T-helper 2 cell (primary cell): ENCODE results near the gene RELL2.

Experiments
- DNase-seq, 5 experiments: peaks; one replicate each; pipeline versions ENCODE4 v3.0.0 to v3.0.0-alpha.2; 2012 to 2022

The RELL2 gene

DNA sequence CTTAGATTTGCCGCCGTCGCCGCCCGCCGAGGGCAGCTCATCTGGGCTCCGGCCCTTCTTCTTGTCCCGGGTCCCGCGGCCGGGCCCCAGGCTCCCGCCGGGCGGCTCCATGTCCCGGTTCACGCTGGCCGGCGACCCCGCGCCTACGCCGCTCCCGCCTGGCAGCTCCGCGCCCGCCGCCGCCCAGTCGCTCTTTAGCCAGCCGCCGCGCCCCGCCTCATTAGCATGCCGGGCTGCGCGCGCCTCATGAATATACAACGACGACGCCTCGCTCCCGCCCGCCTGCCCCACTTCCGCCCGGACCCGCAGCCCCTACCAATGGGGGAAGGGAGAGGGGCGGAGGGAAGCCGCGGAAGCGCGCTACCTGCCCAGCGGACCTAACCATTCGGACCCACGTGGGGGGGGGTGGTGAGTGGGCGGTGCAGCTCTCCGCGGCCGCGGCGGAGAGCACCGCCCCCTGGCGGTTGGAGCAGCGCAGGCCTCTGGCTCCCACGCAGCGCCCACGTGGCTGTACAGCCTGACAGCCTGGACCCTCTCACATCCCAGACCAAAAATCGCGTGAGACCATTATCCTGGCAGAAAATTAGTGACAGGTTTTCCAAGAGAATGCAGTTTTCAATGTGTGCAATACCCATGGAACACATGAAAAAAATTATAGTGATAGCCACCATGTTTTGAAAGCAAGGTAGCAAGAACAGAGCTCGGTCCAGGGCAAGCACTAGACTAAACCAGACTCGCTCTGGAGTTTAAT is 17.8 kb upstream of the RELL2 start, which contains the start of gene DIAPH1:
TSS of gene DIAPH1 (minus strand) at position 197 of the 751 bp plus-strand sequence. CDS start at position 111, 86 bp downstream.
- DNase-seq = peak; percentile 96 to 99 (median 98)

DNA sequence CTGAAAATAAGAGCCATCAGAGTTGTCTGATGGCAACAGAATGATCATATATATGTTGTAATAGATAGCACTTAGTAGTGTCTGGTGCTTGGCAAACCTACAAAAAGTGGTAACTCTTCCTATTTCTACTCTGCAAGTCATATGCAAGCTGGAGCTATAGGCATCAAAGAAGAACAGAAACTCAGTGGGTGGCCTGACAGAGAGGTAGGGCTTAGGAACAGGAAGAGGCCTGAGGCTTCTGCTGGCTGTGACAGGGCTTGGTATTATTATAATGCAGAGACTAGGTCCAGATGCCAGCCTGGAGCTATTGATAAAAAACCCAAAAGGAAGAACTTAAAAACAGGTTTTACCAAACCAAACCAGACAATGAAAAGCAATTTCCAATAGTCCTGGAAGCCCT is 13.6 kb upstream of the RELL2 start:
- peak in 1 of 5 experiments; percentile 73 for DNase-seq

DNA sequence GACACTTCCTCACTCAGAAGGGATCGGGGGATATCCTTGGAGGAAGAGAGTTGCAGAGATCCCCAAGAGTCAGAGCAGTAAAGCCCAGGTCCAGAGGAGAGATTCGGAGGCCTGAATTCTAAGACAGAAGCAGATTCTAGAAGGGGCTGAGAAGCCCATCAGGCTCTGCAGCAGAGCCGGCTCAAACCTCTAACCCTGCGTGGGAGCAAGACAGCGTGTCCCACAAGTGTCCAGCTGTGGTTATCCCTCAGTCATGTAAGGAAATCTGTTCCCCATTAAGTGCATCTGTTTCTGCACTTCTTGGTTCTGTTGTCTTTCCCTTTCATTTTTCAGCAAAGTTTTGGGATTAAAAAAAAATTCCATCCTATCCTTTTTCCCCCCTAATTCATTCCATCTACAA is 13.2 kb upstream of the RELL2 start:
- no peak for DNase-seq

DNA sequence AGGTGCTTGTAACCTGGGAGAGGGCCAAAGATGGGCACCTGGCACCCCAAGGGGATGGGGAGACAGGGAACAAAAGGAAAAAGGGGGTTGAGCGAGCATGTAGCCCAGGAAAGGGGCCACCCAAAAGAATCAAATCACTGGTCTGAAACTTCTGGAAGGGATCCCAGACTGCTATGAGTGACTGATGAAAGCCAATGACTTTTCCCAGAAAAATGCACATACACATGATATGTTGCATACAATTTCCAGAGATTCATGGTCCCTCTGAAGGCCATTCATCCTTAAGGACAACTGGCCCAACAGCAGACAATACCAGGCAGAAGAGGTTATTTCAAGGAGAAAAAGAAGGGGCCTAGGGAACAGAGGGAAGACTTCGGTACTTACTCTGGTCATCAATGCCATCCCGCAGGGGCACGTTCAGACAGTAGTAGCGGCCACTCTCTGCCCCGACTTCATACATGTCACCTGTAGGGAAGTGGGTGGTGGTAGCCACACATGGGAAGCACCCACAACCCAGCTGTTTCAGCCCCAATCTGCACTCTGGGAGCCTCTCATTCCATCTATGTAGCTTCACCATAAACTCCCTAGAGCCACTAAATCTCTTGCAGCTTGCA is 8.5 kb upstream of the RELL2 start:
- no peak for DNase-seq

DNA sequence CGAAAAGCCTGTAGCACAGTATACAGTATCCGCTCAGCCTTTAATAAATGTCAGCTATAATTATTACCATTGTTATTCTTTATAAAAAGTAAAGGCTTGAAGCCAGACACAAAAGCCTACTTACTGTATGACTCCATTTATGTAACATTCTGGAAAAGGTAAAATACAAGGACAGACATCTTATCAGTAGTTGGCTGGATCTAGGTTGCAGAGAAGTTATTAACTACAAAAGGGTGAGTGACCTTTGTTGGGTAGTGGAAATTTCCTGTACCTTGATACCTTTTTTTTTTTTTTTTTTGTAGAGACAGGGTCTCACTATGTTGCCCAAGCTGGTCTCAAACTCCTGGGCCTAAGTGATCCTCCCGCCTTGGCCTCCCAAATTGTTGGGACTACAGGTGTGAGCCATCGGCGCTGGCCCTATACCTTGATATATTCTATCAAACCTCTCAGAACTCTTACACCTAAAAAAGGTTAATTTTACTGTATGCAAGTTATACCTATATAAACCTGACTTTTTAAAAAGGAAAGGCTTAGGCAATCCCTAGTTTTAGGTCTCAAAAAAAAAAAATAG is 6.1 kb upstream of the RELL2 start:
- no peak for DNase-seq

DNA sequence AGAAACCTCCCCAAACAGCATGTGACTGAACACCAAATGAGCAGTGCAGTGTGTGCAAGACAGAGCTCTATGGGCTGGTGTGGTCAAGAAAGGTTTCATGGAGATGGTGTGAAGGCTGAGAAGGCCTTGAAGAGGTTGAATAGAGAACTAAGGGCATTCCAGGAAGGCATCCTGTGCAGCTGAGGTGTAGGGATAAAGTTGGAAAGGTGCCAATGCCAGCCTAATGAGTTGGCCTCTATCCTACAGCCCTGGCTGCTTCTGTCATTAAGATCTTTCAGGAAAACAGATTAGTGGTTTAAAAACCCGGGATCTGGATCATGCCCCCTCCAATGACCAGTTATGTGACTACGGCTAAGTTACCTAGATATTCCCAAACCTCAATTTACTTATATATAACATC is 4.1 kb upstream of the RELL2 start:
- DNase-seq = no peak

DNA sequence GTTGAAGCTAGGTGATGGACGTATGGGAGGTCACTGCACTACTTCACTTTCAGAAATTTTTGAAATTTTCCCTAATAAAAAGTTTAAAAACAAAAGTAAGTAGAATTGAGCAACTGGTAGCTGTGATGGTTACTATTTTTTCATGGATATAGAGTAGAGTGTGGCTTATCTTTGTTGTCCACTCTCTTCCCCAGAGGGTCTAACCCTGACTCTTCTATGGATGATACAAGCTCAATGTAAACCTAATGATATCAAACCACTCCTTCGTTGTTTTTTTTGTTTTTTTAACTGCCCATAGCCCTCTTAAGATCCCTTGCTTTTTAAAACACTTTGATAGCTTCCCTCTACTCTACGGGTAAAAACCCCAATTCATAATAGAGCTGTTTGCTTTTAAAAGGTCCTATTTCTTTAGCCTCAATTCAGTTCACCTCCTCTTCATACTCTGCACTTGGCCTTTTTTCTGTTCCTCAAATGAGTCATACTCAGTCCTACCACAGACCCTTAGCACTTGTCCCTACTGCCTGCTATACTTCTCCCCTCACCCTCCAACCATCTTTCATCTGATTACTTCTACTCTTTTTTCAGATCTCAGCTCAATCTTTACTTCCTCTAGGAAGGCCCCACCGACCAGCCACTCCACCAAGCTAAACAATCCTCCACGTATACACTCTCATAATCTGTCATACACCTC is 2.8 kb upstream of the RELL2 start:
- DNase-seq = peak in 1 of 5 experiments; percentile 61

DNA sequence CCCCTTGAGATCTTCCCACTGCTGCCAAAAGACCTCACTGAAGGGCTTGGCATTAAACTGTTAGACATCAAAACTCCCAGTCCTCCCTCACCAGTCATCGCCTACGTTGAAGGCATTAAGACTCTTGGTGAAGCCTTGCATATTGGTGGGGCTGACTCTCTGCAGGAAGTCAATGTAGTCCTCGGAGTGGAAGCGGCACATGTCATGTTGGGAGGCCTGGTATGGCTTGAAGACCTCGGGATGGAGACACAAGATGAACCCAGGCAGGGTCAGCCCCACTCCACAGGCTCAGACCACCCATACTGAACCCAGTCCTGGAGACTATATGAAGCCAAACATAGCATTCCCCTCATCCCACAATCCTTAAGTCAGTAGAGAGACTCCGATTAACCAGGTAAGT is 2.1 kb upstream of the RELL2 start:
- peak in 1 of 5 experiments; percentile 20 for DNase-seq

DNA sequence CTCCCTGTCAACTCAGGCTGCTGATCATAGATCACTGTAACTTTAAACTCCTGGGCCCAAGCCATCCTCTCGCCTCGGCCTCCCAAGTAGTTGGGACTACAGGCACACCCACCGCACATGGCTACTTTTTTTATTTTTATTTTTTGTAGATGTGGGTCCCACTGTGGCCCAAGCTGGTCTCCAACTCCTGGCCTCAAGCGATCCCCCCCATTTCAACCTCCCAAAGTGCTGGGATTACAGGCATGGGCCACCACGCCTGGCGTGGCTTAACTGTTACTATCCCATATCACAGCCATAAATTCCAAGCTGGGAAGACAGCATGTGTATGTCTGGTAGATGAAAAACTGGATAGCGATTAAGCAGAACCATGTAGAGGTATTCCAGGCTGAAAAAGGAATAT is 1.2 kb upstream of the RELL2 start:
- no peak for DNase-seq

DNA sequence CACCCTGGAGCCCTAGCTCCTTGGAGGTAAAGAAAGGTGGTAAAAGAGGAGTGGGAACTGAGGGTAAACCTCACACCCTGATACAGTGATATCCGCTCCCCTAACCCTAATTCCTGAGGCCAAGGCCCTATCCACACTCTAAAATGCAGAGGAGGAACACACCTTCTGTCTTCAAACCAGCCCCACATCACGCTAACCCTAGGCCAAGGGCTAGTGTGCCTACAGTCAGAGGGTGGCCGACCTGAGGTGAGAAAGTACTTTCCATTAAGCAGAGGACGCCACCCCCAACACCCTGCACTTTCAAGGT is 738 bp upstream of the RELL2 start:
- no peak for DNase-seq

DNA sequence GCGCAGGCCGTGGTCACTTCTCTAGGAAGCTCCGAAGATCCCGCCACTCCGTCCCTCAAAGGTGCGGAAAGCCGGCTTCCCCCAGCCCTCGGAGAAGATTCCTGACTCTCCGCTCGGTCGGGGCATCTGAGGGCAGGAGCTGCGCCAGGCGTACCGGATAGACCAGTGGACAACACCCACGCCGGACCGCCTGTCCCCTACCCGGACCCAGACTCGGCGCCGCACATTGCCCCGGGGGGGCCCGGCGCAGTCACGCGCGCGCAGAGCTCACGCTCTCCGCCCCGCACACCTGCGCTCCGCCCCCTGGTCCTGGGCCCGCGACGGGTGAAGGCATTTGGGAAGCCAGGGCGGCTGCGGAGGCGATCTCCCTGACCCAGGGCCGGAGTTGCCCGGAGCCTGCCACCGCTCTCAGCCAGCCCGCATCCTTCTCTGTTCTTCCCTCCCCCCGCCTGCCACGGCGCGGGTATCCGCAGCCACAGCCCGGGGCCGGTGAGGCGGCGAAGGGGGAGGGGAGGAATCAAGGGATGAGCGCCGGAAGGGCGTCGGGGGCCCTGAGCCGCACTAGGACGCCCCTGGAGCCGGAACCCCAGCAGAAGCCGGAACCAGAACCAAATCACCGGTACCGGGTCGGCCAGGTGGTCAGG is 448 bp downstream of the RELL2 start:
- peak; percentile 37 to 59 (median 48) for DNase-seq

DNA sequence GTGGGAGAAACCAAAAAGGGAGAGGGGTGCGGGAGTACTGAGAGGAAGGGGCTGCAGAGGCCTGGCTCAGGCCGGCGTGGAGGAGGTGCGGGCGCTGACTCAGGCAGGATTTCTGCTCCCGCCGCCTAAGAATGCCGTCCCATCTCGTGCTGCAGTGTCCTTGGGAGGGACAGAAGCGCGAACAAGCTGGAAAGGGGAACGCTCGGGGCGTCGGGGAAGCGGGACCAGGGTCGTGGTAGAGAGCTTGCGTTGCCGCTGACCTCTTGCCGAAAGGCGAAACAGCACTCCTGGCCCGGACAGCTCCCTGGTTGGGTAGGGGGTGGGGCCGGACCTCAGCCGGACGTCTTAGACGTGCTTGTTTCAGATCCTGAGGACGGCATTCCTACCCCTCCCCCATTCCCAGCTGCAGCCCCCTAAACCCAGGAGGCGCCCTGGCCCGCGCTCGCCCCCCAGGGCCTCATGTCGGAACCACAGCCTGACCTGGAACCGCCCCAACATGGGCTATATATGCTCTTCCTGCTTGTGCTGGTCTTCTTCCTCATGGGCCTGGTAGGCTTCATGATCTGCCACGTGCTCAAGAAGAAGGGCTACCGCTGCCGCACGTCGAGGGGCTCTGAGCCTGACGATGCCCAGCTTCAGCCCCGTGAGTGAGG is 1.1 kb downstream of the RELL2 start:
- peak; percentile 27 to 70 (median 48) for DNase-seq

DNA sequence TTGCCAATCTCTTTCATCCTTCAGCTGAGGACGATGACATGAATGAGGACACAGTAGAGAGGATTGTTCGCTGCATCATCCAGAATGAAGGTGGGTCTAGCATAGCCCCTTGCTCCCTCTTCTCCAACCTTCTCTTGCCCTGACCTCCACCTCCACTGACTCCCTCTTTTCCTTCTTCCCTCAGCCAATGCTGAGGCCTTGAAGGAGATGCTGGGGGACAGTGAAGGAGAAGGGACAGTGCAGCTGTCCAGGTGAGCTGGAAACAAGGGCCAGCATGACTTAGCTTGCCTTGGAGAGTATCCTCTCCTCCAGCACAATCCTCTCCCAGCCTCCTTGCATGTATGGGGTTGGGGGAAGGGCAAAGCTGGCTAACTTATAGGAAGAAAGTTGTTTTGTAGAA is 2.0 kb downstream of the RELL2 start:
- DNase-seq = no peak

DNA sequence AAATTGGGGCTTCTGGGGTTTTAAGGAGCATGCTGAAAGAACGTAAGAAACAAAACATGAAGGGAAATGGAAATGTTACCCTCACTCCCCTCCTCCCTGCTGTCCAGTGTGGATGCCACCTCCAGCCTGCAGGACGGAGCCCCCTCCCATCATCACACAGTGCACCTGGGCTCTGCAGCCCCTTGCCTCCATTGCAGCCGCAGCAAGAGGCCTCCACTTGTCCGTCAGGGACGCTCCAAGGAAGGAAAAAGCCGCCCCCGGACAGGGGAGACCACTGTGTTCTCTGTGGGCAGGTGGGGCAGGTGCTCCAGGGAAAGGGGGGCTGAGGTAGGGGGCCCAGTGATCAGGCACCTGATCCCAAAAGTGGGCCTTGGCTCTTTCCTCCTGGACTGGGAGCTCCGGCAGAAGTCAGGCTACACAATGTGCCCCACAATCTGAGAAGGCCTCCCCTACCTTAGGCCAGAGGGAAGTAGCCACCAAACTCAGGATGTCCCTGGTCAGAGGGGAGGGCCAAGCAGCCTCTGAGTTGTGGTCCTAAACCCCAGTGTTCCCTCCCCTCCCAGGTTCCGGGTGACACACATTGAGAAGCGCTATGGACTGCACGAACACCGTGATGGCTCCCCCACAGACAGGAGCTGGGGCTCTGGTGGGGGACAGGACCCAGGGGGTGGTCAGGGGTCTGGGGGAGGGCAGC is 2.7 kb downstream of the RELL2 start:
- DNase-seq = no peak

DNA sequence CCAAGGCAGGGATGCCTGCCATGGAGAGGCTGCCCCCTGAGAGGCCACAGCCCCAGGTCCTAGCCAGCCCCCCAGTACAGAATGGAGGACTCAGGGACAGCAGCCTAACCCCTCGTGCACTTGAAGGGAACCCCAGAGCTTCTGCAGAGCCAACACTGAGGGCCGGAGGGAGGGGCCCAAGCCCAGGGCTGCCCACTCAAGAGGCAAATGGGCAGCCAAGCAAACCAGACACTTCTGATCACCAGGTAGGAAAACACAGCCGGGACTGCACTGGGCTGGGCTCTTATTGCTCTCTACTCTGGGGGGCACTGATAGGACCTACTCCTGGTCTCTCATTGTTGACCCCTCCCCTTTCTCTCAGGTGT is 3.2 kb downstream of the RELL2 start:
- DNase-seq = no peak

DNA sequence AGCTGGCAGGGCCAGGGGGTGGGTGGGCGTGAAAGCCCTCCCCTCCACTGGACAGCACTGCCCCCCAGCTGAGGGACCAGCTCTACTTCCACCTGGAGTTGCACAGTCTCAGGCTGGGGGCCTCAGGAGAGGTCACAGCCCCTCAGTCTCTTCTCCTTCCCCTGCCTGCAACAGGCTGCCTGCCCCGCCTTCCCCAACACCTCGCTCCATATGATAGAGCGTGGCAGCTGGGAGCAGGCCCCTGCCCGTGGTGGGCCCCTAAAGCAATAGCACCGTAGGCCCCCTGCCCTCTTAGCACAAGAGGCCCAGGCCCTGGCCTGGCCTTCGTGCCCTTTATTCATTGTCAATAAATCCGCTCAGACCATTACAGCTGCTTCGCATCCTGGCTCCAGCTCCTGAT is 3.9 kb downstream of the RELL2 start:
- DNase-seq = no peak

DNA sequence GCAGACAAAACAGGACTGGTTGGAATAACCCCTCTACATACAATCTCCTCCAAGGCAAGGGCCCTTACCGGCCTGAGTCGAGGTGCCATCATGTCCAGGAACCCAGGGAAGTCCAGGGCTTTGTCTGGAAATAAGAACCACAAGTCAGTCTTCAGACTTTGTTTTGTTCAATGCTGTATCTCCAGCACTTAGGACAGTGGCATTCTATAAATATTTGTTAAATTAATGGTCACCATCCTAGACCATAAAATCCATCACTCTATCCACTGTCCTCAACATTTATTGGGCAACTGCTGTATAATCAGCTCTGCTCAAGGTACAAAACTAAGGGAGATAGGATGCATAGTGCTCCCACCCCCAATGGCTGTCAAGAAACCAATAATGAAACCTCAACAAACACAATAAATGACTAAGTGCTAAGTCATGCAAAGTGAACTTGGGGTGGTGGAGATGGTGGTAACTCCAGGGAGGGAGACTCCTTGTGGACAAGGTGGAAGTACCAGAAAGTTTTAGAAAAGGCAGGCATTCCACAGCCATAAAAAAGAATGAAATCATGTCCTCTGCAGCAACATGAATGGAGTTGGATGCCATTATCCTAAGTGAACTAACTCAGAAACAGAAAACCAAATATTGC is 5.0 kb downstream of the RELL2 start:
- peak in 1 of 5 experiments; percentile 72 for DNase-seq

DNA sequence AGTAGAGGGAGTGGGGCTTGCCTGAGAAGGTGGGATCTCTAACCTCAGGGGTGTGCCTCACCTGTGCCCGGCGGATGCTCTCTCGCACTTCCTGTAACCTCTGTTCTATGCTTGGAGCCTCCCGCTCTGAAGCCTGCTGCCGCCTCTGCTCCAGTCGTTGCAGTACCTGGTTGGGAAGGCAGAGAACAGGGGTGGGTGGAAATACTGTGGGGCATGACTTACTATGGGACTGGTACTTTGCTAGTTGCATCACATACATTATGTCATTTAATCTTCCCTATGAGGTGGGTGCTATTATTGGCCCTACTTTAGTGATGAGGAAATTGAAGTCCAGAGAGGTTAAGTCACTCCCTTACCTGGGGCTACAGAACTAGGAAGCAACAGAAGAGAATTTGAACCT is 9.2 kb downstream of the RELL2 start:
- DNase-seq = no peak

DNA sequence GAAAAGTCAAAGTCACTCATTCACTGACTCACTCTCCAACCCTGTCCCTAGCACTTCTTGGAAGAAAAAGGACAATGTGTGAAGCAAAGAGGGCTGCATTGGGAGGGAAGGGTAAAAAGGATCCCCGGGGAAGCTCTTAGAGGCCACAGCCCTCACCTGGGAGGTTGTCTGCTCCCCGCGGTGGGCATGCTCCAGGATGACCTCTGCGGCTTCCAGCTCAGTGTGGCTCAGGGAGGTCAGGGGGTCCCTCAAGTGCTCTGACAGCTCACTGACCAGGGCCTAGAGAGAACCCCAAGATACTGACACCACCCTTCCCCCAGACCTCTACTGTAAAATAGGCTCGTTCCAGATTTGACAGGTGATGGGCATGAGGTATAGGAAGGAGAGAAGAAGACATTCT is 10.4 kb downstream of the RELL2 start:
- no peak for DNase-seq

DNA sequence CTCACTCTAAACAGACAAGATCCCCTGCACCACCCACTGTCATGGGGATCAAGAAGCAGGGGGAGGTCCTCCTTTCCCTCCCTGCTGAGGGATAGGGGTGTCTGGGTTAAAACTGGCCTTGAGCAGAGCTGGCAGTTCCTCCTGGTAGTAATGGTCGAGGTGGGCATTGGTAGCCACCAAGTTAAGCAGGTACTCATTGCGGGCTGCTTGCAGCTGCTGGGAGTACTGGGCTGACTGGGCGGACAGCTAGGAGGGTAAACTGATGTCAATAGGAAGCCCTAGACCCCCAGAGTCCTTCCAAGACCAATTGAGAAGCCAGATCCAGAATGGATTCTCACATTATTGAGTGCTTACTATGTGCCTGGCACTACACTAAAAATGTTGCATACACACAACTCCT is 11.1 kb downstream of the RELL2 start:
- no peak for DNase-seq

DNA sequence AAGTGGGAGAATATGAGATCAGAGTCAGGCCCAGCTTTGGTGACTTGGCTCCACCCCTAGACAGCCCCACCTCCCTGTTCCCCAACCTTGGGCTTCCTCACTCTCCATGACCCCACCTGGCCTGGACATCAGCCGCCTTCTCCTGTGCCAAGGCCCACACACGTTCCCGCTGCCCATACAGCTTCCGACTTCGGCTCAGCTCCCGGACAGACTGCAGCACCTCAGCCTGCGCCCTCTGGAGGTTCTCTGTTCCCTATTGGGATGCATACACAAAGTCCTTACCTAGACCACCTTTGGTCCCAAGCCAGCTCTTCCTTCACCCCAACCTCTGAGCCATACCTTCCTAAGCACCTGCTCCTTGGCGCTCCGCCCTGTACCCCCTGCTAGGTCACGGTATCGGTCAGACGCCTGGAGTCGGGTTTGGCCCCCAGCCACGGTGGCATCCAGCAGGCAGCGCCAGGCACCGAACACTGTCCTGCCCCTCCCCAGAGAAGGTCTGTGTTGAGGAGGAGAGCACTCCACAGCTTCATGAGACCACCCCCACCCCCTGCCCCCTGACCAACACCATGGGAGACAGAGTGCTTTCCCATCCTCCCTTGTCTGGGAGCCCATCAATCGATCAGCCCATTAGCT is 12.4 kb downstream of the RELL2 start:
- DNase-seq = no peak
